ENCODE data around the gene AKT1. TPM values are rescaled to one million over a fixed set of nuclear protein-coding genes. Genes with fewer than 3 reads are reported as not detected.
"Not testable (repeated sequence)": the region's sequence is repeated elsewhere in the genome, so short reads cannot be mapped to it uniquely, and the experiment has no call there.

AKT1 gene
- total and polyA plus RNA-seq, 2 experiments from 2014 or later = 16.9 to 164 TPM

GRCh38 chr14:104843442-104844305, 48.1 kb upstream of the AKT1 start:
- H3K27me3 ChIP-seq (replicated peaks; ENCODE audit: insufficient read depth) = peaks cover 29% of the 10 kb centered on the region
- H3K79me2 ChIP-seq (ENCODE audit: insufficient read depth) = no peaks in the 10 kb centered on the region
- H2AFZ ChIP-seq = 0 out of 2 replicates have a peak overlapping the region, but pooled peaks have one; percentile 10
- peak overlapping the region; percentile 59 for H3K4me3 ChIP-seq
- in situ Hi-C loops (cut with MboI) = no loop called here
- no peaks in the 10 kb centered on the region for H4K20me1 ChIP-seq (ENCODE audit: insufficient read depth)
- TF ChIP-seq EZH2 (IDR thresholded peaks at IDR 0.05; ENCODE audit: insufficient read depth, poor library complexity, severe bottlenecking) (peak; percentile 89), EZH2phosphoT487 (IDR thresholded peaks at IDR 0.05; ENCODE audit: insufficient read depth, low read depth) (no peak)
- no peaks in the 10 kb centered on the region for H3K36me3 ChIP-seq (ENCODE audit: low read depth)
- H3K4me2 ChIP-seq (ENCODE audit: unreplicated experiment) = peak overlapping the region; percentile 22
- H3K9me2 ChIP-seq (ENCODE audit: insufficient read depth) = no peaks in the 10 kb centered on the region
- peak; percentile 47 for DNase-seq
- no peaks in the 10 kb centered on the region for H3K9me3 ChIP-seq (ENCODE audit: low read depth)
- no peak overlapping the region for H3K9ac ChIP-seq
- peaks cover 6% of the 10 kb centered on the region; the same call in 1 of the 2 replicates for H3K4me1 ChIP-seq (ENCODE audit: insufficient read depth)
- no peaks in the 10 kb centered on the region for H3F3A ChIP-seq (ENCODE audit: insufficient read depth)
- no peak overlapping the region for H3K27ac ChIP-seq
- 2 to 3% methylated on average over 53 to 69 of the region's 69 CpGs for WGBS, 2 experiments (ENCODE audit: low coverage in 1 of 2, low lambda C conversion rate in 2 of 2, missing lambda C conversion rate in 2 of 2)

GRCh38 chr14:104843006-104843405, 47.5 kb upstream of the AKT1 start:
- WGBS, 2 experiments (ENCODE audit: low coverage in 1 of 2, low lambda C conversion rate in 2 of 2, missing lambda C conversion rate in 2 of 2) = 38 to 41% methylated on average over 12 to 13 of the region's 13 CpGs
- DNase-seq = no peak
- Histone ChIP-seq H4K20me1 (ENCODE audit: insufficient read depth) (no peaks in the 10 kb centered on the region), H3K4me3 (peak overlapping the region; percentile 59; the same call in 1 of the 2 replicates), H3K9ac (no peak overlapping the region), H2AFZ (no peak overlapping the region), H3K79me2 (ENCODE audit: insufficient read depth) (no peaks in the 10 kb centered on the region), H3K4me2 (ENCODE audit: unreplicated experiment) (peak overlapping the region; percentile 22), H3K36me3 (ENCODE audit: low read depth) (no peaks in the 10 kb centered on the region), H3K27ac (no peak overlapping the region), H3K4me1 (ENCODE audit: insufficient read depth) (peaks cover 6% of the 10 kb centered on the region; the same call in 1 of the 2 replicates), H3K9me3 (ENCODE audit: low read depth) (no peaks in the 10 kb centered on the region), H3K27me3 (replicated peaks; ENCODE audit: insufficient read depth) (peaks cover 29% of the 10 kb centered on the region), H3K9me2 (ENCODE audit: insufficient read depth) (no peaks in the 10 kb centered on the region), H3F3A (ENCODE audit: insufficient read depth) (no peaks in the 10 kb centered on the region)
- in situ Hi-C loops (cut with MboI) = no loop called here
- TF ChIP-seq EZH2phosphoT487 (IDR thresholded peaks at IDR 0.05; ENCODE audit: insufficient read depth, low read depth) (no peak), EZH2 (IDR thresholded peaks at IDR 0.05; ENCODE audit: insufficient read depth, poor library complexity, severe bottlenecking) (no peak)

GRCh38 chr14:104841730-104842129, 46.2 kb upstream of the AKT1 start:
- H3K9ac ChIP-seq = no peak overlapping the region
- H4K20me1 ChIP-seq (ENCODE audit: insufficient read depth) = no peaks in the 10 kb centered on the region
- no peaks in the 10 kb centered on the region for H3F3A ChIP-seq (ENCODE audit: insufficient read depth)
- H3K27ac ChIP-seq = no peak overlapping the region
- H3K79me2 ChIP-seq (ENCODE audit: insufficient read depth) = no peaks in the 10 kb centered on the region
- TF ChIP-seq EZH2 (IDR thresholded peaks at IDR 0.05; ENCODE audit: insufficient read depth, poor library complexity, severe bottlenecking) = no peak
- TF ChIP-seq EZH2phosphoT487 (IDR thresholded peaks at IDR 0.05; ENCODE audit: insufficient read depth, low read depth) = no peak
- H2AFZ ChIP-seq = no peak overlapping the region
- no peak overlapping the region for H3K4me2 ChIP-seq (ENCODE audit: unreplicated experiment)
- no peak for DNase-seq
- peaks cover 29% of the 10 kb centered on the region for H3K27me3 ChIP-seq (replicated peaks; ENCODE audit: insufficient read depth)
- peaks cover 6% of the 10 kb centered on the region; the same call in 1 of the 2 replicates for H3K4me1 ChIP-seq (ENCODE audit: insufficient read depth)
- H3K36me3 ChIP-seq (ENCODE audit: low read depth) = no peaks in the 10 kb centered on the region
- no peaks in the 10 kb centered on the region for H3K9me2 ChIP-seq (ENCODE audit: insufficient read depth)
- H3K4me3 ChIP-seq = no peak overlapping the region
- 85% methylated on average over 1 of the region's 1 CpG for WGBS, 2 experiments (ENCODE audit: low coverage in 1 of 2, low lambda C conversion rate in 2 of 2, missing lambda C conversion rate in 2 of 2)
- in situ Hi-C loops (cut with MboI) = no loop called here
- no peaks in the 10 kb centered on the region for H3K9me3 ChIP-seq (ENCODE audit: low read depth)

GRCh38 chr14:104836171-104836935, 40.8 kb upstream of the AKT1 start:
- H3K4me3 ChIP-seq; H3K4me2 ChIP-seq (ENCODE audit: unreplicated experiment); DNase-seq; H2AFZ ChIP-seq; H3K9me2 ChIP-seq (ENCODE audit: insufficient read depth); H3K36me3 ChIP-seq (ENCODE audit: low read depth); H3K9ac ChIP-seq; H3K9me3 ChIP-seq (ENCODE audit: low read depth); in situ Hi-C loops (cut with MboI); H3K27me3 ChIP-seq (replicated peaks; ENCODE audit: insufficient read depth); H3K4me1 ChIP-seq (ENCODE audit: insufficient read depth); H3K79me2 ChIP-seq (ENCODE audit: insufficient read depth); H3F3A ChIP-seq (ENCODE audit: insufficient read depth); H4K20me1 ChIP-seq (ENCODE audit: insufficient read depth); H3K27ac ChIP-seq: not testable (repeated sequence)
- whole genome bisulfite sequencing, 2 experiments (ENCODE audit: low coverage in 1 of 2, low lambda C conversion rate in 2 of 2, missing lambda C conversion rate in 2 of 2) = 88 to 92% methylated on average over 23 to 31 of the region's 41 CpGs
